GM18519 (cell line): ENCODE data around the gene MRGPRF.

Experiments
- ATAC-seq: cut with Tn5 transposase; IDR thresholded peaks from one replicate; pipeline ENCODE4 v1.9.1; 2021; ENCODE audit warnings: mild to moderate bottlenecking, moderate library complexity; ENCODE audit not compliant: unreplicated experiment, low FRiP score

MRGPRF gene

GRCh38 chr11:68969386-68969785 is 43.7 kb downstream of the MRGPRF start:
- ATAC-seq: no peak

DNA sequence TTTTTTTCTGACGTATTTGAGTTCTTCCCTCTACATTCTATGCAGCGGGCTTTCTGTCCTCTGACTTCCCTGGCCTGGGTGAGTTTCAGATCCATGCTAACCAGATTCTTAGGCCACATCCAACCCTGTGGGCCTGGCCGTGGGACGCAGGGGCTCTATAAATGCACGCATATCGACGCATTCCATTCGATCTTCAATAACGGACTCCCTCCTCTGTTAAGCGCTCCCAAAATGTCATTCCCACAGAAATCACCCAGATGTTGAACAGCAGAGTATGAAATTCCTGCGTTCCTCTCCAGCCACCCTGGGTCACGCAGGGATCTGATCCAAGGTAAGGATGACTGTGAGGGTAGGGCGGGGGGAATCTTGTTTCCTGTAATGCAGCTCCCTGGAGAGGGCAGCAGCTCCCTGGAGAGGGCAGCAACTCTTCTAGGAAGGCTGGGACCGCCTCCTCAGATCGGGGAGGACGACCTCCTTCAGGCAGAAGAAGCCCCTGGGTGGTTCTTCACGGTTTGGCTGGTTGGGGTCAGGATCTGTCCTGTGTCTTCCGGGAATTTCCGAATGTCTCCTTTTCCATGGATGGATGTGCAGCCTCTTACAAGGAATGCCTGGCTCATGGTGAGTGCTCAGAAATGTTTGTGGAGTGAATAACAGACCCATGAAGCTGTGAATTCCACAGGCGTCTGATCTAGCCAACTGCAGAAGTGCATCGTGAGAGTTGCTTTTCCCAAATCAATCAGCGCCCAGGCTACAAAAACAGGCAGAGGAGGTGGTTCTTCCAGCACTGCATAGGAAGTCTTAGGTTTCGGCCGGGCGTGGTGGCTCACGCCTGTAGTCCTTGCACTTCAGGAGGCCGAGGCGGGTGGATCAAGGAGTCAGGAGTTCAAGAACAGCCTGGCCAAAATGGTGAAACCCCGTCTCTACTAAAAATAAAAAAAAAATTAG is 44.5 kb downstream of the MRGPRF start:
- ATAC-seq: no peak

- ATAC-seq: no peak
Measured at GRCh38 chr11:68966894-68967780, 45.9 kb downstream of the MRGPRF start.

- no peak for ATAC-seq
Measured at GRCh38 chr11:68965901-68966853, 46.9 kb downstream of the MRGPRF start.

GRCh38 chr11:68963779-68964178 is 49.3 kb downstream of the MRGPRF start:
- ATAC-seq: no peak

DNA sequence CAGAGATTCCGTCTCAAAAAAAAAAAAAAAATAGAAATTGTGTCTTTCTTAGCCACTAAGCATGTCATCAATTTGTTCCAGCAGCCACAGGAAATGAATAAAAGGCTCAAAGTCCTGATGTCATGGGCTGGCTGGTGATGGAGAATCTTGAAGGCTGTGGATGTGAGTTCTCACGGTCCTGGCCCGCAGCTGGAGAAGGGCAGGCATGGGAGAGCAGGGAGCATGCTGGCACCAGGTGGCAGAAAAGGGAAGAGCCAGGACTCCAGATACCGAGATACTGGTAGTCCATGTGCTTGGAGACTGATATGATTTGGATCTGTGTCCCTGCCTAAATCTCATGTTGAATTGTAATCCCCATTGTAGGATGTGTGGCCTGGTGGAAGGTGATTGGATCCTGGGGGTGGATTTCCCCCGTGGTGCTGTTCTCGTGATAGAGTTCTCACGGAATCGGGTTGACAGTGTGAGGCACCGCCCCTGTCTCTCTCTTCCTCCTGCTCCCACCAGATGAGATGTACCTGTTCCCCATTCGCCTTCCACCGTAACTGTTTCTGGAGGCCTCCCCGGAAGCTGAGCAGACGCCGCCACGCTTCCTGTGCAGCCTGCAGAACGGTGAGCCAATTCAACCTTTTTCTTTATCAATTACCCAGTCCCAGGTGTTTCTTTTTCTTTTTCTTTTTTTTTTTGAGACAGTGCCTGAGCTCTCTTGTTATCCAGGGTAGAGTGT is 50.4 kb downstream of the MRGPRF start:
- no peak for ATAC-seq

- ATAC-seq: no peak
Measured at GRCh38 chr11:68961245-68961644, 51.8 kb downstream of the MRGPRF start.

DNA sequence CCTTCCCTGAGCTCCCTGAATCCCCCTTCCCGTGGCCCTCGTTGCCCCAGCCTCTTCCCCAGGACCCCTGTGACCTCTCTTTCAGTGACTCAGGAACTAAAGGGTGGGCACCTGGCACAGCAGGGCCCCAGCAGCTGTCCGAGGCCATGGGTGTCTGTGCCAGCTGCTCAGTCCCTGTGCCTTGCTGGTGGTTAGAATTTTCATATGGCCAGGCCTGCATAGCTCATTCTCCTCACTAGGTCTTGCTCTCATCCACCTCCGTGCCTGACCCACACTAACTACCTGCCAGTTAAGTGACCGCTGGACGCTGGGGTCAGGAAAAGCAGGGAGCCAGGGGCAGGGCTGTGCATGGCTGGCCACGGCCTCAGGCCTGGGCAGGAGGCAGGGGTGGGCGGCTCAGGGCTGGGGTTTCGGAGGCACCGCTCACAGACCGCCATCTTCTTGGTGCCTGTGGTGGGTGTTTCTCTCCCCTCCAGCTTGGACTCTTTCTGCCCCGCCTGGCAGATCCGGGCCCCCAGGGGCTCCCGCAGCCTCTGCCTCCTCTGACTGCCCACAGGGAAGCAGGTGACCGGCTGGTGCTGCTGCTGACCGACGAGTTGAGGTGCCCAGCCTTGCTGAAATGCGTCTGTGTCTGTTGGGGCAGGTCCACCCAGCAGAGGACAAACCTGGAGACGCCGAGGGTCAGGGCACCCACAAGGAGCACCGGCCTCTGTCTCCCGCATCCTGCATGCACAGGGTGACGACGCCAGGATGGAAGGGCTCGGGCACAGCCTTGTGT is 52.6 kb downstream of the MRGPRF start:
- no peak for ATAC-seq

GRCh38 chr11:68959465-68960293 is 53.4 kb downstream of the MRGPRF start:
- no peak for ATAC-seq

DNA sequence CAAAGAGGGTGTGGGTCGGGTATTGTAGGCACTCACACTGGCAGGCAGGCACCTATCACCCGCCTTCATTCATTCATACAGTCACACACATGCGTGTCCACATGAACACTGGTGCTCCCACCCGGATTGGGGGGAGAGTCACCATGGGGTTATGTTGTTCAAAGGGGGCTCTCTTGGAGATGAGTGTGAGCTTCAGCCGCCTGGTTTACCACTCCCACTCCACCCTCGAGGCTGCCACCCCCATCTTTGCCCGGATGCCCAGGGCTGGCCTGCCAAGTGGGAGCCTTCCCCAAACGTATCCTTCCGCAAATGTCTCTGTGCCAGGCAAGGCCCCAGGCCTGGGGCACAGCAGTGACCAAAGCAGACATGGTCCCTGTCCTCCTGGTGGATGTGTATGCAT is 54.8 kb downstream of the MRGPRF start:
- no peak for ATAC-seq

DNA sequence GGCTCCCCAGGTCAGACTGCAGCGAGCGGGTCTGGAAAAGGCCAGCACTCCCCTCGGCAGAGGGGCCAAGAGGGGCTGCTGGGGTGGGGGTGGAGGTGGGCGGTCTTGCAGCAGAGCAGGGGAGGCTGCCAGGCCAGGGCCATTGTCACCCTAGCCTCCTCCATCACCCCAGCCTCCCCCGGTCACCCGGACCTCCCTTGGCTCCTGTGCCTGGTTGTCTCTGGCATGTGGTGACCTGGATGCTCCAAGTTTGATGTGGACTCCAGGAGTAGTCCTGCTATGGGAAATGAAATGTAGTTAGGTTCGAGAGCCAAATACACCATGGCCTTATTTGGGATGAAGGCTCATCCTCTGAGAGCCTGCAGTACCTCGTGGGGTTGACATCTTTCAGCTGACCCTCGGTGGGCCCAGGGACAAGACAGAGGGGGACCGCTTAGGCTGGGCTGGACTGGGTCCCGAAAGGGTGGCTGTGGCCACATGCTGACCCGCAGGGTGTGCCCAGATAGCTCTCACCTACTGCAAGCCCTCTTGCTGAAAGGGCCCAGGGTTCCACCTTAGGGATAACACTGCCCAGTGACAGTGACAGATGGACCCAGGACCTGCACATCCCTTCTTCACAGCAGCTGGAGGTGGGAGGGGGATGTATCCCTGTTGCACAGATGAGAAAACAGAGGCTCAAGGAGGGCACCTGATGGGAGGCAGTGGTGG is 56.3 kb downstream of the MRGPRF start:
- no peak for ATAC-seq

- ATAC-seq: no peak
Measured at GRCh38 chr11:68956142-68956541, 56.9 kb downstream of the MRGPRF start.

- no peak for ATAC-seq
Measured at GRCh38 chr11:68955607-68955958, 57.5 kb downstream of the MRGPRF start.

- no peak for ATAC-seq
Measured at GRCh38 chr11:68954836-68955606, 58.0 kb downstream of the MRGPRF start.
